Vagina (tissue), 2 donors: ENCODE measurements around the gene DRD3.

ENCODE experiments used
- POLR2A ChIP-seq, 2 donors: fragments of 450-650 bp; IDR thresholded peaks; one replicate each; pipeline ENCODE4 v1.6.1; 2017; ENCODE audit warnings: antibody characterized with exemption in 2 of 2, mild to moderate bottlenecking in 2 of 2, moderate library complexity in 2 of 2
- POLR2AphosphoS5 ChIP-seq, 2 donors: sonication (generic); formaldehyde crosslinking; IDR thresholded peaks; one replicate each; pipeline ENCODE4 v1.9.0; 2017; ENCODE audit warnings: antibody characterized with exemption in 2 of 2, mild to moderate bottlenecking in 2 of 2, low read depth in 1 of 2; ENCODE audit not compliant: insufficient read depth in 1 of 2

- no peak for TF ChIP-seq POLR2AphosphoS5 (IDR thresholded peaks at IDR 0.05; ENCODE audit: insufficient read depth in 1 of 2, low read depth in 1 of 2)
- TF ChIP-seq POLR2A (IDR thresholded peaks at IDR 0.05), result no peak
Observed at GRCh38 chr3:114093016-114093380, 85.9 kb downstream of the DRD3 start.
